ENCODE measurements around the gene ALPG.

DNA sequence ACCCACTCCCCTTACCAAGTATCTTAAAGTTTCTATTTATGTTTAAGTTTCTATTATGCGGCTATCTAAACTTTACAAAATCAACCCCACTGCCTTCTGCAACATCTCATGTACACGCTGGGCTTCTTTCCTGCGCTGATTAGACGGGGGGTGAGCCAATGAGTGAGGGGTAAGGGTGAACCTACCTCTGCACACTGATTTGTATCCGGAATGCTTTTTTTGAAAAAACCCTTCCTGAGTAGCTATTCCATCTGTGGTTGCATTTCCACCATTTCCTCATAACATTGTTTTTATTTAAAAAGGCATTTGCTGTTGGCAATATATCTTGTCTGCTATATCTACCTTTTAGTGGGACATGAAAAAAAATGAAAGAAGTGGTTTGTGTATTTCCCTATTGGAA lies 6.3 kb downstream of the ALPG start:
- TF ChIP-seq EZH2phosphoT487 (IDR thresholded peaks at IDR 0.05; ENCODE audit: insufficient read depth, low read depth) (no peak), EZH2 (IDR thresholded peaks at IDR 0.05; ENCODE audit: insufficient read depth, poor library complexity, severe bottlenecking) (no peak)

Data from GM23248 (cell line).